CD14-positive monocyte (primary cell): ENCODE measurements around the gene NXPH2. TPM values are rescaled to one million over a fixed set of nuclear protein-coding genes. Genes with fewer than 3 reads are reported as not detected.

Experiments used
- DNase-seq, 3 donors: peaks; one replicate each; pipeline ENCODE4 v3.0.0-alpha.2; 2011 to 2022
- H2AFZ ChIP-seq: 2 replicates; pipeline ENCODE4 v1.6.0; 2012; ENCODE audit warnings: mild to moderate bottlenecking, low read depth, low read length, inconsistent platforms; ENCODE audit not compliant: insufficient read depth, poor library complexity, severe bottlenecking
- H3K27ac ChIP-seq, 2 donors: 1 replicate in 1 of 2; 2 replicates in 1 of 2; pipeline ENCODE4 v1.5.1; 2012 to 2013; ENCODE audit warnings: low read length in 2 of 2, control low read depth in 1 of 2, inconsistent platforms in 1 of 2, low read depth in 1 of 2, mild to moderate bottlenecking in 1 of 2
- H3K27me3 ChIP-seq, 2 donors: one replicate each; pipeline versions ENCODE4 v1.6.0 to v1.6.1; 2011 to 2013; ENCODE audit warnings: low read length in 2 of 2; ENCODE audit not compliant: control insufficient read depth in 2 of 2, insufficient read depth in 2 of 2
- H3K36me3 ChIP-seq, 2 donors: replicated peaks in 1 of 2; 1 replicate in 1 of 2; 2 replicates in 1 of 2; pipeline versions ENCODE4 v1.5.1 to v1.6.1; 2012 to 2013; ENCODE audit warnings: low read length in 2 of 2, control low read depth in 1 of 2, inconsistent platforms in 1 of 2, mild to moderate bottlenecking in 1 of 2; ENCODE audit not compliant: insufficient read depth in 2 of 2, control insufficient read depth in 1 of 2
- H3K4me1 ChIP-seq, 2 donors: 1 replicate in 1 of 2; 2 replicates in 1 of 2; pipeline versions ENCODE4 v1.5.1 to v1.6.1; 2012 to 2013; ENCODE audit warnings: low read length in 2 of 2, control low read depth in 1 of 2, inconsistent platforms in 1 of 2, mild to moderate bottlenecking in 1 of 2, moderate library complexity in 1 of 2; ENCODE audit not compliant: insufficient read depth in 2 of 2, control insufficient read depth in 1 of 2
- H3K4me2 ChIP-seq: replicated peaks from 2 replicates; pipeline ENCODE3; 2012; ENCODE audit warnings: low read length, moderate library complexity, mild to moderate bottlenecking; ENCODE audit not compliant: poor library complexity, severe bottlenecking; ENCODE audit errors: extremely low read depth
- H3K4me3 ChIP-seq, 3 experiments: fragments of 200-600 bp in 1 of 3; sonication (generic) in 1 of 3; replicated peaks in 1 of 3; 1 replicate in 2 of 3; 2 replicates in 1 of 3; pipeline ENCODE4 v1.5.1; 2011 to 2013; ENCODE audit warnings: low read length in 3 of 3, mild to moderate bottlenecking in 3 of 3, control low read depth in 2 of 3, low read depth in 2 of 3, inconsistent platforms in 1 of 3, moderate library complexity in 1 of 3
- H3K79me2 ChIP-seq: 2 replicates; pipeline ENCODE4 v1.6.0; 2012; ENCODE audit warnings: mild to moderate bottlenecking, control low read depth, inconsistent platforms, low read length, moderate library complexity; ENCODE audit not compliant: insufficient read depth
- H3K9ac ChIP-seq: 2 replicates; pipeline ENCODE4 v1.6.0; 2017; ENCODE audit warnings: low read length, mild to moderate bottlenecking; ENCODE audit not compliant: insufficient read depth, poor library complexity, severe bottlenecking
- H3K9me3 ChIP-seq, 2 donors: replicated peaks in 1 of 2; 1 replicate in 1 of 2; 2 replicates in 1 of 2; pipeline versions ENCODE4 v1.5.1 to v1.6.1; 2012 to 2013; ENCODE audit warnings: low read length in 2 of 2, control low read depth in 1 of 2; ENCODE audit not compliant: control insufficient read depth in 1 of 2, insufficient read depth in 1 of 2
- H4K20me1 ChIP-seq: 2 replicates; pipeline ENCODE4 v1.6.0; 2012; ENCODE audit warnings: mild to moderate bottlenecking, low read length, control low read depth, moderate library complexity; ENCODE audit not compliant: insufficient read depth
- H3K27ac Mint-ChIP-seq, 7 donors: one replicate each; pipeline ENCODE4 v1.8.0; 2020; ENCODE audit warnings: mild to moderate bottlenecking in 7 of 7, mixed read lengths in 7 of 7, moderate library complexity in 6 of 7, inconsistent platforms in 2 of 7
- H3K27me3 Mint-ChIP-seq, 3 donors: one replicate each; pipeline ENCODE4 v1.8.0; 2021 to 2022; ENCODE audit warnings: low read depth in 3 of 3, mild to moderate bottlenecking in 3 of 3, mixed read lengths in 3 of 3, moderate library complexity in 3 of 3, inconsistent platforms in 1 of 3
- H3K36me3 Mint-ChIP-seq, 2 donors: one replicate each; pipeline ENCODE4 v1.8.0; 2020; ENCODE audit warnings: mixed read lengths in 2 of 2, inconsistent platforms in 1 of 2, mild to moderate bottlenecking in 1 of 2
- H3K4me1 Mint-ChIP-seq: one replicate; pipeline ENCODE4 v1.8.0; 2020; ENCODE audit warnings: mild to moderate bottlenecking, mixed read lengths
- H3K4me3 Mint-ChIP-seq, 2 donors: one replicate each; pipeline ENCODE4 v1.8.0; 2020; ENCODE audit warnings: mild to moderate bottlenecking in 2 of 2, mixed read lengths in 2 of 2, moderate library complexity in 1 of 2
- H3K9me3 Mint-ChIP-seq, 7 donors: one replicate each; pipeline ENCODE4 v1.8.0; 2020 to 2022; ENCODE audit warnings: mixed read lengths in 7 of 7, mild to moderate bottlenecking in 6 of 7, moderate library complexity in 6 of 7, inconsistent platforms in 2 of 7
- WGBS: methylation state at CpG from one replicate; pipeline ENCODE4 v1.1.5; 2013; ENCODE audit warnings: missing lambda C conversion rate; ENCODE audit not compliant: insufficient coverage; 5-methylcytosine and 5-hydroxymethylcytosine counted together
- intact Hi-C, 2 donors: fragments of 100-400 bp; cut with micrococcal nuclease; formaldehyde crosslinking; loops; one replicate each; pipeline versions ENCODE4 v1.15.0 to v1.15.1; 2023
- polyA plus RNA-seq, 3 donors: library from polyadenylated mRNA; depleted of rRNA in 1 of 3; unstranded in 2 of 3; stranded (reverse) in 1 of 3; fragments of 300-500 nt in 2 of 3; fragments of >200 nt in 1 of 3; fragmentation: Illumina TruSeq in 2 of 3; gene quantifications; 1 replicate in 2 of 3; 2 replicates in 1 of 3; pipeline ENCODE4 v1.2.3, GENCODE V29; 2012 to 2021
- TF ChIP-seq, protein P1 (sequence below): fragments of 200-600 bp; IDR thresholded peaks from one replicate; pipeline ENCODE4 v1.8.0; 2022; ENCODE audit warnings: antibody characterized with exemption, mild to moderate bottlenecking

Gene NXPH2
- polyA plus RNA-seq, 3 donors, result not detected

DNA sequence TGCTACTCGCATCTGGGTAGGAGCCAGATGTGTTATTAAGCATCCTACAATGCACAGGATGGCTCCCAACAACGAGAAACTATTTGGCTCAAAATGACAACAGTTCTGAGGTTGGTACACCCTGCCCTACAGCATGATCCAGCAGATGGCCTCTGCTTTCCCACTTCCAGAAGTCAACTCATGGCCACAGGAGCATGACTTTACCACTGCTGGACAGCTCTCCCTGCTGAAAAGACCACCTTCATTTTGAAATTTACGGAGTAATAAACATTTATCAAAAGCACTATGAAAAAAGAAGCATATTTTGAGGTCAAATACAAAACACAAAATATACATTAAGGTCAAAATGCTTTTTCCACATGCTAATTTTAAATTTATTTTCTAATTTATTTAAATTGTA is 13.7 kb downstream of the NXPH2 start:
- Histone ChIP-seq H3K27me3 (no peaks in the 10 kb centered on the region), H4K20me1 (no peaks in the 10 kb centered on the region), H3K4me1 (no peaks in the 10 kb centered on the region), H3K9me3 (no peaks in the 10 kb centered on the region), H3K36me3 (no peaks in the 10 kb centered on the region), H3K9ac (no peak overlapping the region), H3K4me3 (no peak overlapping the region), H3K4me2 (no peak overlapping the region), H3K27ac (no peak overlapping the region), H3K79me2 (no peaks in the 10 kb centered on the region), H2AFZ (no peak overlapping the region)
- Mint-ChIP-seq H3K4me1 (no peaks in the 10 kb centered on the region), H3K36me3 (no peaks in the 10 kb centered on the region), H3K4me3 (no peak overlapping the region), H3K27ac (no peak overlapping the region), H3K27me3 (peaks cover 2 to 6% (median 5%) of the 10 kb centered on the region in 3 donors), H3K9me3 (no peaks in the 10 kb centered on the region)
- TF ChIP-seq, protein P1, sequence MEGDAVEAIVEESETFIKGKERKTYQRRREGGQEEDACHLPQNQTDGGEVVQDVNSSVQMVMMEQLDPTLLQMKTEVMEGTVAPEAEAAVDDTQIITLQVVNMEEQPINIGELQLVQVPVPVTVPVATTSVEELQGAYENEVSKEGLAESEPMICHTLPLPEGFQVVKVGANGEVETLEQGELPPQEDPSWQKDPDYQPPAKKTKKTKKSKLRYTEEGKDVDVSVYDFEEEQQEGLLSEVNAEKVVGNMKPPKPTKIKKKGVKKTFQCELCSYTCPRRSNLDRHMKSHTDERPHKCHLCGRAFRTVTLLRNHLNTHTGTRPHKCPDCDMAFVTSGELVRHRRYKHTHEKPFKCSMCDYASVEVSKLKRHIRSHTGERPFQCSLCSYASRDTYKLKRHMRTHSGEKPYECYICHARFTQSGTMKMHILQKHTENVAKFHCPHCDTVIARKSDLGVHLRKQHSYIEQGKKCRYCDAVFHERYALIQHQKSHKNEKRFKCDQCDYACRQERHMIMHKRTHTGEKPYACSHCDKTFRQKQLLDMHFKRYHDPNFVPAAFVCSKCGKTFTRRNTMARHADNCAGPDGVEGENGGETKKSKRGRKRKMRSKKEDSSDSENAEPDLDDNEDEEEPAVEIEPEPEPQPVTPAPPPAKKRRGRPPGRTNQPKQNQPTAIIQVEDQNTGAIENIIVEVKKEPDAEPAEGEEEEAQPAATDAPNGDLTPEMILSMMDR, result no peak
- WGBS, result 100% methylated on average over 1 of the region's 3 CpGs
- no peak for DNase-seq
- intact Hi-C loops, result no loop called here

DNA sequence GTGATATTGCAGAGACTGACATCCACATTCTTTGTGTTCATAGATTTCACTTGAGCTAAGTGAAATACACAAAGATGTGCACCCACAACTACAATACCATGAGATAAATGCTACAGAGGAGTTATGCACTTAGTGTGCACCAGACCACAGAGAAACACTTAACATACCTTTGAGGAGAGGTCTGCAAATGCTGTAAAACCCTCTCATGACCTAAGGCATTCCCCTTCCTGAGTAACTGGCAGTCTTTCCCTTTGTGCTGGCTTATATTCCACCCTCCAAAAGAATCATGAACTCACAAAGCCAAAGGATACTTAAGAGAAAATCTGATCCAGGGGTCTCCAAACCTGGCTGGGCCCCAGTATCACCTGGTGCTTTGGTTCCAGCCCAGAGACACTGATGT is 16.2 kb downstream of the NXPH2 start:
- Mint-ChIP-seq H3K36me3 (no peaks in the 10 kb centered on the region), H3K4me1 (no peaks in the 10 kb centered on the region), H3K27me3 (peaks cover under 1 to 5% (median 2%) of the 10 kb centered on the region in 3 donors), H3K4me3 (no peak overlapping the region), H3K27ac (no peak overlapping the region), H3K9me3 (peaks cover 0 to 6% (median 0%) of the 10 kb centered on the region in 7 donors)
- TF ChIP-seq, protein P1, result no peak
- H3K9ac ChIP-seq, result no peak overlapping the region
- no peaks in the 10 kb centered on the region for H3K9me3 ChIP-seq
- no peaks in the 10 kb centered on the region for H3K36me3 ChIP-seq
- DNase-seq, result no peak
- no peak overlapping the region for H3K4me3 ChIP-seq
- no peak overlapping the region for H3K27ac ChIP-seq
- intact Hi-C loops, result no loop called here
- H4K20me1 ChIP-seq, result no peaks in the 10 kb centered on the region
- H3K4me2 ChIP-seq, result no peak overlapping the region
- H3K79me2 ChIP-seq, result no peaks in the 10 kb centered on the region
- no peaks in the 10 kb centered on the region for H3K4me1 ChIP-seq
- no peak overlapping the region for H2AFZ ChIP-seq
- no peaks in the 10 kb centered on the region for H3K27me3 ChIP-seq
